ENCODE measurements around the gene LRRC8C. TPM values are rescaled to one million over a fixed set of nuclear protein-coding genes. Genes with fewer than 3 reads are reported as not detected.

The LRRC8C gene
- total and polyA plus RNA-seq, 10 of the 15 experiments (the other 5 are each of a cell fraction or from before 2014, with no cell fraction given): 2.3 to 16.3 (median 10.8) TPM

- TF ChIP-seq DPF2 (IDR thresholded peaks at IDR 0.05) (no peak), NFYA (IDR thresholded peaks at IDR 0.05; ENCODE audit: borderline replicate concordance, low read depth, low read length) (no peak), NR2C2 (IDR thresholded peaks at IDR 0.05; ENCODE audit: borderline replicate concordance, control insufficient read depth, insufficient read length, low read depth) (no peak), JUND (IDR thresholded peaks at IDR 0.05; ENCODE audit: low read depth, low read length) (no peak), POLR2A (IDR thresholded peaks at IDR 0.05; ENCODE audit: low read depth, low read length) (no peak), FOXK2 (IDR thresholded peaks at IDR 0.05) (no peak), EZH2 (IDR thresholded peaks at IDR 0.05; ENCODE audit: borderline replicate concordance, control insufficient read depth, low read depth, low read length) (no peak), SPI1 (IDR thresholded peaks at IDR 0.05; ENCODE audit: borderline replicate concordance, insufficient read depth, low read depth, low read length) (no peak), ZNF217 (IDR thresholded peaks at IDR 0.05) (no peak), JUNB (IDR thresholded peaks at IDR 0.05) (no peak)
- TF ChIP-seq, protein P1, sequence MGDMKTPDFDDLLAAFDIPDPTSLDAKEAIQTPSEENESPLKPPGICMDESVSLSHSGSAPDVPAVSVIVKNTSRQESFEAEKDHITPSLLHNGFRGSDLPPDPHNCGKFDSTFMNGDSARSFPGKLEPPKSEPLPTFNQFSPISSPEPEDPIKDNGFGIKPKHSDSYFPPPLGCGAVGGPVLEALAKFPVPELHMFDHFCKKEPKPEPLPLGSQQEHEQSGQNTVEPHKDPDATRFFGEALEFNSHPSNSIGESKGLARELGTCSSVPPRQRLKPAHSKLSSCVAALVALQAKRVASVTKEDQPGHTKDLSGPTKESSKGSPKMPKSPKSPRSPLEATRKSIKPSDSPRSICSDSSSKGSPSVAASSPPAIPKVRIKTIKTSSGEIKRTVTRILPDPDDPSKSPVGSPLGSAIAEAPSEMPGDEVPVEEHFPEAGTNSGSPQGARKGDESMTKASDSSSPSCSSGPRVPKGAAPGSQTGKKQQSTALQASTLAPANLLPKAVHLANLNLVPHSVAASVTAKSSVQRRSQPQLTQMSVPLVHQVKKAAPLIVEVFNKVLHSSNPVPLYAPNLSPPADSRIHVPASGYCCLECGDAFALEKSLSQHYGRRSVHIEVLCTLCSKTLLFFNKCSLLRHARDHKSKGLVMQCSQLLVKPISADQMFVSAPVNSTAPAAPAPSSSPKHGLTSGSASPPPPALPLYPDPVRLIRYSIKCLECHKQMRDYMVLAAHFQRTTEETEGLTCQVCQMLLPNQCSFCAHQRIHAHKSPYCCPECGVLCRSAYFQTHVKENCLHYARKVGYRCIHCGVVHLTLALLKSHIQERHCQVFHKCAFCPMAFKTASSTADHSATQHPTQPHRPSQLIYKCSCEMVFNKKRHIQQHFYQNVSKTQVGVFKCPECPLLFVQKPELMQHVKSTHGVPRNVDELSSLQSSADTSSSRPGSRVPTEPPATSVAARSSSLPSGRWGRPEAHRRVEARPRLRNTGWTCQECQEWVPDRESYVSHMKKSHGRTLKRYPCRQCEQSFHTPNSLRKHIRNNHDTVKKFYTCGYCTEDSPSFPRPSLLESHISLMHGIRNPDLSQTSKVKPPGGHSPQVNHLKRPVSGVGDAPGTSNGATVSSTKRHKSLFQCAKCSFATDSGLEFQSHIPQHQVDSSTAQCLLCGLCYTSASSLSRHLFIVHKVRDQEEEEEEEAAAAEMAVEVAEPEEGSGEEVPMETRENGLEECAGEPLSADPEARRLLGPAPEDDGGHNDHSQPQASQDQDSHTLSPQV (IDR thresholded peaks at IDR 0.05): no peak
Observed at GRCh38 chr1:89673251-89673650, 40.3 kb downstream of the LRRC8C start (continued).
